Inflammatory macrophage treated with lipopolysaccharide for 4 hours (primary cell): ENCODE measurements around the gene GINS1.

Experiments used
- DNase-seq: peaks from one replicate; pipeline ENCODE4 v3.0.0-alpha.2; 2020

GINS1 gene

DNA sequence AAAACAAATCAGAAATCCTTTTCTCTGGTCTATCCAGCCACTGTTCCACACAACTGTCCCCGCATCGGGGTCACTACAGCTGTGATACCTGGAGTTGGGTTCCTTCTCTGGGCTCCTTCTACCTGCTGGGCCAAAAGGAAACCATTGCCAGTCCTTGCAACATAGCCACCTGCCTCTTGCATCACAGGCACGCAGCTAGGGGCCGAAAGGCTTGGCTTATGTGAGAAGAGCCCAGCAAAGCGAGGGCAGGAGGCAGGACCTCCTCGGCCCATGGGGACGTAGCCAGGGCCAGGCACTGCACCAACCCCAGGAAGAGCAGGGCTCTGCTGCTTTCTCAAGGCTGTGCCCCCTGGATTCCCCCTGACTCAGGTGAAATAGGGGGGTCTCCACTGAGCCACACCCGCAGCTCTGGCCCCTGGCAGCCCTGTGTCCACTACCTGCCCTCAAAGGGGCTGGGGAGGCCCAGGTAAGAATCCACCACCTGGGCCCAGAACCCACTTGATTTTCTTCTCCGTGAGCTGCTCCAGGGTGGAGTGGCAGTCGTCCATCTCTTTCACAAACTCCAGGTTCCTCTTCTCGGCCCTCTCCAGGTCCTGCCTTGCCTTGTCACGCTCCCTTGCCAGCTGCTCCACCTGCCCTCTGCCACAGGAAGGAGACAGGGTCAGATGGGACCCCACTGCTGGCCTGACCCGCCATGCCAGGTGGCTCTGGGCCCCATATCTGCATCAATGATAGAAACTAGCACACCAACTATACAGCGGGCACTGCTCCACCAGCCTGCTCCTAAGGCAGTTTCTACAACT lies 88.9 kb downstream of the GINS1 start:
- no peak for DNase-seq

DNA sequence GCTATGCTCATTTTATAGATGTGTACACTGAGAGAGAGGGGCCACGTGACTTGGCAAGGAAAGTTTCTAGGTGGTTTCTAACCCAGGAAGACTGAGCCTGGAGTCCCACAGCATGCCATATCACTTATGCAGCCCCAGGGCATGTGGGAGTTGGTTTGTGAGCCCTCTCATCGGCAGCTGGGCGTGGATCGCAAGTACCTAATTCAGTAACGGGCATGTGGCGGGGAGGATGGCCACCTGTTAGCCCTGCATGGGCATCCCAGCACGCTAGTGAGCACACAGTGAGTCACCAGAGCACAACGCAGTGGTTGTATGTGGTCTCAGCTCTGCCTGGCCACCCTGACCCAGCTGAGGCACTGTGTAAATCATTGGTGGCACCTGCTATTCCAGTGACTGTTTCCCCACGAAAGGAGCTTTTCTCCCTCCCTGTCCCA lies 89.5 kb downstream of the GINS1 start:
- DNase-seq, result no peak

DNA sequence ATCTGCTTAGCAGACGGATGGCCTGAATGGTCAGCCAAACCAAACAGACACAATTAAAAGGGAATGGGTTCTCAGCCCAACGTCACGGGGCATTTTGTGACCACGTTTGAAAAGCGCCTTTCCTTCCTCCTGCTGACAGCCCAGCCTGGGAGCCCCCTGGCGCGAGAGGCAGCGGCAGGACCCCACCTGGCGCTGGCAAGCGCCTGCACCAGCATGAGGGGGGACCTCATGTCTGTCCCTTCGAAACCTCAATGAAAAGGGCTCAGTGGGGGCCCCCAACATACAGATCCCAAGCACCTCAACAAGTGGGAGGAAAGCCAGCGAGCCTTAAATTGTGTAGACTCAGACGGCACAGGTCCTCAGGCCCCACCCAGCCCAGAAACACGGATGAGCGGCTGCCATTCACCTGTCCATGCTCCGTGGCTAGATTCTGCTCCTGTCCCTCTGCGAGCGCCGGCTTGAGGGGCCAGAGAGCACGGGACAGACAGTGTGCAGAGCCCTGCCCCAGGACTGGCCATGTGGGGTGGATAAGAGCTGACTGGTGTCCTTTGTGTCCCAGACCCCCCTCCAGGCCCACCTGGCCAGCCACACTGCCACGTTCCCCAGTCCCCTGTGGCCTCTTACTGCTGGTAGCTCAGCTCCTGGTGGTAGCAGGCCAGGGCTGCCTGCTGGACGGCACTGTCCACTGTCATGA lies 90.3 kb downstream of the GINS1 start:
- DNase-seq, result no peak
